PC-9 (cell line): ENCODE measurements around the gene ST8SIA4. TPM values are rescaled to one million over a fixed set of nuclear protein-coding genes. Genes with fewer than 3 reads are reported as not detected.

Experiments
- BruUV-seq: library from RNA; stranded (reverse); fragments of 400-500 nt; replicated peaks from 2 replicates; lab custom pipeline; 2021; lab: Mats Ljungman, UMichigan
- CTCF ChIA-PET: fragments of 300-600 bp; sonication (Branson Sonifier 250); formaldehyde crosslinking; loops from one replicate; lab custom pipeline; 2022; ENCODE audit warnings: antibody characterized with exemption; lab: Charles Lee
- POLR2A ChIA-PET: fragments of 300-600 bp; sonication (Branson Sonifier 250); formaldehyde crosslinking; loops from one replicate; lab custom pipeline; 2022; ENCODE audit warnings: antibody characterized with exemption; ENCODE audit not compliant: unreplicated experiment; lab: Charles Lee
- DNase-seq, 2 experiments: peaks; one replicate each; pipeline versions ENCODE4 v3.0.0 to v3.0.0-alpha.2; 2015 to 2022; ENCODE audit warnings: mixed read lengths in 1 of 2
- H2AFZ ChIP-seq: fragments of 200-600 bp; sonication (generic); 2 replicates; pipeline ENCODE4 v1.8.1; 2017; ENCODE audit warnings: antibody characterized with exemption
- H3F3A ChIP-seq: fragments of 200-600 bp; sonication (generic); 2 replicates; pipeline ENCODE4 v1.8.1; 2017; ENCODE audit warnings: antibody characterized with exemption, mild to moderate bottlenecking, low read depth; ENCODE audit not compliant: insufficient read depth
- H3K27ac ChIP-seq: fragments of 200-600 bp; sonication (generic); 2 replicates; pipeline ENCODE4 v1.6.1; 2016; ENCODE audit warnings: mixed run types
- H3K27me3 ChIP-seq: fragments of 200-600 bp; sonication (generic); 2 replicates; pipeline ENCODE4 v1.6.1; 2016; ENCODE audit warnings: low read depth, mixed run types; ENCODE audit not compliant: insufficient read depth
- H3K36me3 ChIP-seq: fragments of 200-600 bp; sonication (generic); 2 replicates; pipeline ENCODE4 v1.6.1; 2016; ENCODE audit warnings: low read depth, mixed run types
- H3K4me1 ChIP-seq: fragments of 200-600 bp; sonication (generic); replicated peaks from 2 replicates; pipeline ENCODE4 v1.6.1; 2016; ENCODE audit warnings: mixed run types; ENCODE audit not compliant: insufficient read depth
- H3K4me2 ChIP-seq: fragments of 200-600 bp; sonication (generic); 2 replicates; pipeline ENCODE4 v1.6.1; 2017; ENCODE audit warnings: mixed run types
- H3K4me3 ChIP-seq: fragments of 200-600 bp; sonication (generic); 2 replicates; pipeline ENCODE4 v1.6.1; 2016; ENCODE audit warnings: mixed run types
- H3K79me2 ChIP-seq: fragments of 200-600 bp; sonication (generic); 2 replicates; pipeline ENCODE4 v1.6.1; 2017; ENCODE audit warnings: low read depth, mixed run types
- H3K9me2 ChIP-seq: fragments of 200-600 bp; sonication (generic); 2 replicates; pipeline ENCODE4 v1.8.1; 2017; ENCODE audit warnings: mild to moderate bottlenecking; ENCODE audit not compliant: insufficient read depth
- H3K9me3 ChIP-seq: fragments of 200-600 bp; sonication (generic); 2 replicates; pipeline ENCODE4 v1.8.1; 2016; ENCODE audit warnings: low read depth; ENCODE audit not compliant: insufficient read depth
- H4K20me1 ChIP-seq: fragments of 200-600 bp; sonication (generic); 2 replicates; pipeline ENCODE4 v1.8.1; 2017; ENCODE audit not compliant: insufficient read depth
- CTCF ChIP-seq: fragments of 200-600 bp; sonication (generic); conservative IDR thresholded peaks from 2 replicates; pipeline ENCODE4 v1.6.1; 2017; ENCODE audit warnings: mixed run types, antibody characterized with exemption, mild to moderate bottlenecking, moderate library complexity
- EZH2 ChIP-seq: fragments of 200-600 bp; sonication (generic); IDR thresholded peaks from 2 replicates; pipeline ENCODE4 v1.8.0; 2017; ENCODE audit warnings: antibody characterized with exemption, low read depth
- intact Hi-C: fragments of 100-400 bp; cut with micrococcal nuclease; formaldehyde crosslinking; loops from one replicate; pipeline ENCODE4 v1.10.0; 2022; ENCODE audit not compliant: unreplicated experiment
- total RNA-seq: library from RNA; stranded (reverse); gene quantifications from 2 replicates; pipeline ENCODE4 v1.2.3, GENCODE V29; 2021

Gene ST8SIA4
- total RNA-seq, 1 experiment from 2014 or later = 2.4 TPM

DNA sequence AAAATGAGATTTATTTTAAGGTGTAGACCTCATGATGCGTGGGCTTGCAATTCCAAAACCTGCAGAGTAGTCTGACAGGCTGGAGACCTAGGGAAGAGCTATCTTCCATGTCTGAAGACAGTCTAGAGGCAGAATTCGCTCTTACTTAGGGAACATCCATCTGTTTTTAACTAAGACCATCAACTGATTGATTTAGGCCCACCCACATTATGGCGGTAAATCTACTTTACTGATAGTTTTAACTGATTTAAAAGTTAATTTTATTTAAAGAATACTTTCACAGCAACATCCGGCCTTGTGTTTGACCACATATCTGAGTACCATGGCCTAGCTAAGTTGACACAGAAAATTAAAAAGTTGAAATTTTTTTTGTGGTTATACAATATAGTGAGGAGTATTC, 6.0 kb upstream of the ST8SIA4 start:
- Histone ChIP-seq H4K20me1 (no peaks in the 10 kb centered on the region), H3K4me1 (no peaks in the 10 kb centered on the region), H2AFZ (no peak overlapping the region), H3K27me3 (no peaks in the 10 kb centered on the region), H3K9me3 (no peaks in the 10 kb centered on the region), H3F3A (no peaks in the 10 kb centered on the region), H3K36me3 (no peaks in the 10 kb centered on the region), H3K27ac (no peak overlapping the region), H3K79me2 (no peaks in the 10 kb centered on the region), H3K4me3 (no peak overlapping the region), H3K4me2 (no peak overlapping the region), H3K9me2 (no peaks in the 10 kb centered on the region; the same call in 1 of the 2 replicates)
- DNase-seq = no peak
- CTCF ChIA-PET = no interaction called here
- intact Hi-C loops = no loop called here
- BruUV-seq = no TSS peak
- POLR2A ChIA-PET = interaction anchor here (0.6 kb wide), 1 partner anchor 148 kb away, joined by 3 read pairs; no protein-coding TSS in a partner anchor
- TF ChIP-seq EZH2 (no peak), CTCF (no peak)

GRCh38 chr5:100905259-100905914, 2.3 kb upstream of the ST8SIA4 start:
- Histone ChIP-seq H3K9me2 (no peaks in the 10 kb centered on the region), H3K9me3 (no peaks in the 10 kb centered on the region), H4K20me1 (no peaks in the 10 kb centered on the region), H3K27ac (no peak overlapping the region), H3K36me3 (no peaks in the 10 kb centered on the region), H3K27me3 (peaks cover 12% of the 10 kb centered on the region; the same call in 1 of the 2 replicates), H3F3A (no peaks in the 10 kb centered on the region; the same call in 1 of the 2 replicates), H3K4me2 (no peak overlapping the region), H2AFZ (no peak overlapping the region), H3K4me1 (peaks cover 24% of the 10 kb centered on the region), H3K4me3 (no peak overlapping the region), H3K79me2 (no peaks in the 10 kb centered on the region)
- TF ChIP-seq CTCF (no peak), EZH2 (no peak)
- BruUV-seq = no TSS peak
- POLR2A ChIA-PET = no interaction called here
- intact Hi-C loops = no loop called here
- DNase-seq = no peak
- CTCF ChIA-PET = no interaction called here

DNA sequence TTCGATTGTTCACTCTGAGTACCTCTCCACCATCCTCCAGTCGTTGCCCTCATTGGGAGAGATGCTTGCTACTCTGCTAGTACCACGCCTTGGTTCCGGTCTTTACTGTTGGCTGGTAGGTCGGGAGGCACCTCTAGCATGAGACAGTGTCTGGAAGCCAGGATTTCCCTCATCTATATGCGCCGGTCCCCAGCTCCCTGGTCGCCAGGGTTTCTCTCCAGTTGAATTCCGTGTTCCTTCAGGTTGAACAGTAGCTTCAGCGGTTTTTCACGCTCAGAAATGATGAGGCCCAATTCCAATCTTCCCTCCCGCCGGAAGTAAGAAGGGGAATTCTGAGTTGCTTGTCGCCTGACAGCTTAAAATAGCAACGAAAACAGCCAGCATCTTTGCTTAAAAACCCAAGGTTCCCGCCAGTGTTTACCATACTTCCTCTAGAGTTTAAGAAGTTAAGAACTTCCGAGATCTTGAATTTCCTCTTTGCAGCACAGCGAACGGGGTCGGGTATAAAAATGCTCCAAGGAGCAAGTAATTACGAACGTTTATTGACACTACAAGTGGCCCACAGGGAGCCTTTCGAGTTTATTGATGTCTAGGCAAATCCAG, 1.3 kb upstream of the ST8SIA4 start:
- TF ChIP-seq EZH2 = no peak
- Histone ChIP-seq H3K36me3 (no peaks in the 10 kb centered on the region), H3K79me2 (no peaks in the 10 kb centered on the region), H2AFZ (no peak overlapping the region), H3K9me3 (no peaks in the 10 kb centered on the region), H3K4me1 (peaks cover 30% of the 10 kb centered on the region), H3K4me3 (no peak overlapping the region), H3K27me3 (peaks cover 12% of the 10 kb centered on the region; the same call in 1 of the 2 replicates), H3K9me2 (no peaks in the 10 kb centered on the region), H3F3A (no peaks in the 10 kb centered on the region; the same call in 1 of the 2 replicates), H3K4me2 (no peak overlapping the region), H4K20me1 (no peaks in the 10 kb centered on the region), H3K27ac (no peak overlapping the region)
- BruUV-seq = no TSS peak
- no peak for DNase-seq
- CTCF ChIA-PET = no interaction called here
- POLR2A ChIA-PET = no interaction called here
- intact Hi-C loops = loop anchor here (5.0 kb wide), 2 partner anchors 127 to 483 kb away; no protein-coding TSS in a partner anchor
